Fibroblast of the aortic adventitia (primary cell): ENCODE data around the gene RCAN2. TPM values are rescaled to one million over a fixed set of nuclear protein-coding genes. Genes with fewer than 3 reads are reported as not detected.
A peak's percentile ranks its signal among the peaks of the same experiment; 100 is the strongest.

Source experiments
- DNase-seq: peaks from one replicate; pipeline ENCODE4 v3.0.0-alpha.2; 2010; ENCODE audit warnings: low read depth
- H3K4me3 ChIP-seq: 2 replicates; pipeline ENCODE4 v1.5.1; 2011; ENCODE audit warnings: low read depth, mild to moderate bottlenecking, control low read depth, low read length, moderate library complexity
- CTCF ChIP-seq: IDR thresholded peaks from 2 replicates; pipeline ENCODE4 v1.5.1; 2011; ENCODE audit warnings: mild to moderate bottlenecking, low read length, control low read depth, inconsistent platforms; ENCODE audit not compliant: insufficient read depth
- total RNA-seq: library from RNA; depleted of rRNA; stranded (reverse); fragments of >200 nt; gene quantifications from 2 replicates; pipeline ENCODE4 v1.2.3, GENCODE V29; 2012; ENCODE audit warnings: low replicate concordance

Gene RCAN2
- total RNA-seq, 1 donor: 8.0 TPM

- DNase-seq: peak; percentile 28
Observed at GRCh38 chr6:46203391-46204177, 287.7 kb downstream of the RCAN2 start.

GRCh38 chr6:46201702-46202101, 289.5 kb downstream of the RCAN2 start:
- no peak for TF ChIP-seq CTCF
- no peak overlapping the region for H3K4me3 ChIP-seq
- no peak for DNase-seq

More at GRCh38 chr6:46203391-46204177, 287.7 kb downstream of the RCAN2 start:
- TF ChIP-seq CTCF: no peak
- H3K4me3 ChIP-seq: no peak overlapping the region

- DNase-seq: peak; percentile 81
- no peak for TF ChIP-seq CTCF
- no peak overlapping the region for H3K4me3 ChIP-seq
Observed at GRCh38 chr6:46199387-46199786, 291.9 kb downstream of the RCAN2 start.

- H3K4me3 ChIP-seq: no peak overlapping the region
- no peak for TF ChIP-seq CTCF
- DNase-seq: peak; percentile 77
Observed at GRCh38 chr6:46191961-46192360, 299.3 kb downstream of the RCAN2 start.

GRCh38 chr6:46190889-46191288, 300.4 kb downstream of the RCAN2 start:
- no peak overlapping the region for H3K4me3 ChIP-seq
- TF ChIP-seq CTCF: no peak
- DNase-seq: no peak

GRCh38 chr6:46189726-46190125, 301.5 kb downstream of the RCAN2 start:
- no peak overlapping the region for H3K4me3 ChIP-seq
- DNase-seq: no peak
- TF ChIP-seq CTCF: no peak

GRCh38 chr6:46186583-46186982, 304.7 kb downstream of the RCAN2 start:
- no peak overlapping the region for H3K4me3 ChIP-seq
- no peak for TF ChIP-seq CTCF
- DNase-seq: peak; percentile 6
